ENCODE data around the gene INAVA.

The INAVA gene

DNA sequence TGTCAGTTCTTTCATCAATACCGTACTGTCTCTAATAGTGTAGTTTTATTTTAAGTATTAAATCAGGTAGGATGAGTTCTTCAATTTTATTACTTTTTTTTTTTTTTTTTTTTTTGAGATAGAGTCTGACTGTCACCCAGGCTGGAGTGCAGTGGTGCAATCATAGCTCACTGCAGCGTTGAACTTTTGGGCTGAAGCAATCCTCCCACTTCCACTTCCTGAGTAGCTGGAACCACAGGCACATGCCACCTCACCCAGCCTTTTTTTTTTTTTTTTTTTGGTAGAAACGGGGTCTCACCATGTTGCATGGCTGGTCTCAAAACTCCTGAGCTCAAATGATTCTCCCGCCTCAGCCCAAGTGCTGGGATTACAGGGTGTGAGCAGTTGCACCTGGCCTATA lies 44.3 kb downstream of the INAVA start:
- no peak overlapping the region for H3K4me3 ChIP-seq (replicated peaks; ENCODE audit: low read depth, low read length)
- peak; percentile 30 for DNase-seq (ENCODE audit: low read depth)
- TF ChIP-seq CTCF (IDR thresholded peaks at IDR 0.05; ENCODE audit: low read length, missing control alignments), result no peak

GRCh38 chr1:200945111-200945510 lies 50.4 kb downstream of the INAVA start:
- H3K4me3 ChIP-seq (replicated peaks; ENCODE audit: low read depth, low read length), result no peak overlapping the region
- no peak for DNase-seq (ENCODE audit: low read depth)

DNA sequence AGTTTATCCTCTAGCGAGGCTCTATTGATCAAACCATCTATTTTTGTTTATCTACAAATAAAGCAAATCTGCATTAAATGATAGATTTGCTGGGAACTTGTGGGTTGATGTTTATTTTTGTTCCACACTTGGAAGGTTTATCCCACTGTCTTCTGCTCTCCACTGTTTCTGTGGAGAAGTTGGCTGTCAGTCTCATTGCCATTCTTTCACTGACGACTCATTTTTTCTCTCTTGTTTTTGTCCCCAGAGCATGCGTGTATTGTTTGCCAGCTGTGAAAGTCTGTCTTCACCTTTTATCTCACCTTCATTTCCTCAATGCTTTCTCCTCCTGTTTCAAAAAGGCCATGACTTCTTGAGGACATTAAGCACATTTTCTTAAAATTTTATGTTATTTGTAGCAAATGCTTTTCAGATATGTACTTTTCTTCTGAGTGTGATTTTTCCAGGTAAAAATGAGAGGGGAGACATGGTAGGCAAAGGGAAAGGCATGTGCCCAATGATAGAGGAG lies 52.4 kb downstream of the INAVA start:
- H3K4me3 ChIP-seq (replicated peaks; ENCODE audit: low read depth, low read length), result no peak overlapping the region
- no peak for TF ChIP-seq CTCF (IDR thresholded peaks at IDR 0.05; ENCODE audit: low read length, missing control alignments)
- no peak for DNase-seq (ENCODE audit: low read depth)

More at GRCh38 chr1:200945111-200945510, 50.4 kb downstream of the INAVA start:
- TF ChIP-seq CTCF (IDR thresholded peaks at IDR 0.05; ENCODE audit: low read length, missing control alignments), result no peak

GRCh38 chr1:200949626-200950025 lies 54.9 kb downstream of the INAVA start:
- no peak for TF ChIP-seq CTCF (IDR thresholded peaks at IDR 0.05; ENCODE audit: low read length, missing control alignments)
- H3K4me3 ChIP-seq (replicated peaks; ENCODE audit: low read depth, low read length), result no peak overlapping the region
- DNase-seq (ENCODE audit: low read depth), result no peak

DNA sequence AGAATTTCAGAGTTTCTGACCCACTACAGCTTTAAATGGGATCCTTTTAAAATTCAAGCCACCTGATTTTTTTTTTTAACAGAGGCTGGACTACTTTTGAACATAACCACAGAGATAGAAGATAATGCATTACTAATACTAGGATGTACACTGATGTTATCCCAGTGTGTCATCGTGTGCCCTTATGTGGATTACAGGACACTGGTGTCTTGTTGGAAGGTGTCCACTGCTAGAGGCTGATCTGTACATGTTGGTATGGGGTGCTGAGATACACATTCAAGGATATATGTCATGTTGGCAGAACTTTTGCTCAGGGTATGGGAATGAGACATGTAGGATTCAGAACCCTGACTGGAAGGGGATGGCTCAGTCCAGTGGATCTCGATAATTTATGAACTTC lies 56.3 kb downstream of the INAVA start:
- no peak for DNase-seq (ENCODE audit: low read depth)
- no peak for TF ChIP-seq CTCF (IDR thresholded peaks at IDR 0.05; ENCODE audit: low read length, missing control alignments)
- H3K4me3 ChIP-seq (replicated peaks; ENCODE audit: low read depth, low read length), result no peak overlapping the region

- TF ChIP-seq CTCF (IDR thresholded peaks at IDR 0.05; ENCODE audit: low read length, missing control alignments), result no peak
- DNase-seq (ENCODE audit: low read depth), result no peak
- no peak overlapping the region for H3K4me3 ChIP-seq (replicated peaks; ENCODE audit: low read depth, low read length)
Observed at GRCh38 chr1:200954434-200954833, 59.7 kb downstream of the INAVA start.

DNA sequence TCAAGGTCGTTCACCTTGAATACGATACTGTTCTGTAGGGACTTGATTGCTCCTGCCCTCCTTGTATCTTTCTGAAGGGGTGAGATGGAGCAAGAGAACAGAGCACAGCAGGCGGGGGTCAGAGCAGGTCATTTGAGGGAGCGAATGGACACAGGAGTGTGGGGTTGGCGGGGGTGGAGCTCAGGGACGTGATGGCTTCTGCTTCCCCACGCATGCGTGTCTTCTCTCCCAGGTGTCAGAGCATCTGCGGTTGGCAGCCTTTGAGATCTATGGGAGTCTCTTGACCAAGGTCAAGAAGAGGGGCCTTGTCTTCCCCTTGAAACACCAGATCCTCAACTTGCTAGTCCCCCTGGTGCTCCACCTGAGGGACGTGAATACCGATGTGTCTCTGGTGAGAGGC lies 63.9 kb downstream of the INAVA start:
- H3K4me3 ChIP-seq (replicated peaks; ENCODE audit: low read depth, low read length), result no peak overlapping the region
- TF ChIP-seq CTCF (IDR thresholded peaks at IDR 0.05; ENCODE audit: low read length, missing control alignments), result no peak
- no peak for DNase-seq (ENCODE audit: low read depth)
